Type B pancreatic cell (in vitro differentiated cells): ENCODE data around the gene CACNA1H. TPM values are rescaled to one million over a fixed set of nuclear protein-coding genes. Genes with fewer than 3 reads are reported as not detected.

Experiments used
- DNase-seq: peaks from one replicate; pipeline ENCODE4 v3.0.0; 2021; ENCODE audit warnings: mixed read lengths; ENCODE audit not compliant: unreplicated experiment; ENCODE audit errors: extremely low spot score
- H3K27ac Mint-ChIP-seq: 2 replicates; pipeline ENCODE4 v1.8.0; 2021; ENCODE audit warnings: mild to moderate bottlenecking, mixed read lengths
- H3K27me3 Mint-ChIP-seq: 2 replicates; pipeline ENCODE4 v1.8.0; 2021; ENCODE audit warnings: mixed read lengths
- H3K36me3 Mint-ChIP-seq: 2 replicates; pipeline ENCODE4 v1.8.0; 2021; ENCODE audit warnings: mixed read lengths
- H3K4me1 Mint-ChIP-seq: one replicate; pipeline ENCODE4 v1.8.0; 2021; ENCODE audit warnings: mixed read lengths; ENCODE audit not compliant: unreplicated experiment
- H3K4me3 Mint-ChIP-seq: 2 replicates; pipeline ENCODE4 v1.8.0; 2021; ENCODE audit warnings: mild to moderate bottlenecking, mixed read lengths
- H3K9me3 Mint-ChIP-seq: 2 replicates; pipeline ENCODE4 v1.8.0; 2021; ENCODE audit warnings: mixed read lengths
- CTCF ChIP-seq: fragments of 200-600 bp; sonication (generic); conservative IDR thresholded peaks from 2 replicates; pipeline ENCODE4 v1.5.0; 2021; ENCODE audit warnings: antibody characterized with exemption, mild to moderate bottlenecking
- total RNA-seq: library from RNA; stranded (reverse); gene quantifications from 2 replicates; pipeline ENCODE4 v1.2.1, GENCODE V29; 2021; ENCODE audit warnings: low replicate concordance

CACNA1H gene
- total RNA-seq, 1 donor from 2014 or later, result 38.1 TPM

GRCh38 chr16:1113889-1114526 is 38.9 kb upstream of the CACNA1H start:
- Mint-ChIP-seq H3K36me3 (no peaks in the 10 kb centered on the region), H3K27ac (no peak overlapping the region), H3K4me3 (no peak overlapping the region), H3K9me3 (no peaks in the 10 kb centered on the region), H3K27me3 (peaks cover 8% of the 10 kb centered on the region), H3K4me1 (no peaks in the 10 kb centered on the region)
- no peak for TF ChIP-seq CTCF
- no peak for DNase-seq

GRCh38 chr16:1116693-1117077 is 36.2 kb upstream of the CACNA1H start:
- Mint-ChIP-seq H3K36me3 (no peaks in the 10 kb centered on the region), H3K27me3 (no peaks in the 10 kb centered on the region), H3K27ac (no peak overlapping the region), H3K4me1 (no peaks in the 10 kb centered on the region), H3K4me3 (no peak overlapping the region), H3K9me3 (no peaks in the 10 kb centered on the region)
- TF ChIP-seq CTCF, result no peak
- no peak for DNase-seq

DNA sequence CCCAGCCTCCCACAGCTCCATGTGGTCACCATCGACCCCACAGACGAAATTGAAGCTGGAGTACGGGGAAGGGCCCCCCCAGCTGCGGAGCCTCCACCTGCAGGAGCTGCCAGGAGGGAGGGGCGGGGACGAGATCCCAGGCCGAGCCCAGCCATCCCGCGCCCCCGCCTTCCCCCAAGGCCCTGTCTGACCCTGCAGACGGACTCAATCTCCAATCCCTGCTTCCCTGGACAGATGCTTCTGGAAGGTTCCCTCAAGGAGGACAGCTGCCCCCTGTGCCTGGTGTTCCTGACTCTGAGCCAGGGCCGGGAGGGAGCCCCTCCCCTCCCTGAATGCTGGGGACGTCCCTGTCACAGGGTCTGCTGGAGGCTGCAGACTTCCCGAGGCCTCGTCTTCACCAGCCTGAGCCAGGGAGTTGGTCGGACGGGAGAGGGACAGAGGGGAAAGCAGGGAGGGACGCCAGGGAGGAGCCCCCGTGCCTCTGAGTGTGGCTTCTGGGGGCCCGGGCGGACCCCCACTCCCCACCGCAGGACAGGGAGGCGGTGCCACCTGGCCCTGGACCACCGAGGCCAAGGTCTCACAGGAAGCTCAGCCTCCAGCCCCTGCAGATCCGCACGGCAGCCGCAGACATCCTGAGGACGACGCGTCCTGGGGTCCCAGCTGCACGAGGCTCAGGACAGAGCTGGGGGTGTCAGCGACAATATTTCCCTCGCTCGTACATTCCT is 35.6 kb upstream of the CACNA1H start:
- Mint-ChIP-seq H3K4me1 (peaks cover 5% of the 10 kb centered on the region), H3K36me3 (no peaks in the 10 kb centered on the region), H3K9me3 (no peaks in the 10 kb centered on the region), H3K27me3 (no peaks in the 10 kb centered on the region), H3K4me3 (no peak overlapping the region), H3K27ac (no peak overlapping the region)
- DNase-seq, result no peak
- no peak for TF ChIP-seq CTCF

DNA sequence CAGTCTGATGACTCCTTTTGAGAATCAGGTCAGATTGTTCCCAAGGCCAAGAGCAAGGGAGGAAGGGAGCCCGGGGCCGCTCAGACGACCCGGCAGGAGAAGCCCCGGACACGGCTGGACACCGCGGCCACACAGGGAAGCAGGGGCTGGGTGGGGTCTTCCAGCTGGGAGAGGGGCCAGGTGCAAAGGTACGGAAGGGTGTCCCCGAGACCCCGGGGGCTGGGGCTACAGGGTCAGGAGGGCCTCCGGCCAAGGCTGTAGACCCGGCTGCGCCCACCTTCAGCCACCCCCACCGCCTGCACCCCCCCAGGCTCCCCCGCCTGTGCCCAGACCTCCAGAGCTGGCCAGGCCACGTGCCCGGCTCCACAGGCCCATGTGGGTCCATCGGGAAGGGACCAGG is 35.0 kb upstream of the CACNA1H start:
- Mint-ChIP-seq H3K4me1 (peaks cover 5% of the 10 kb centered on the region), H3K9me3 (no peaks in the 10 kb centered on the region), H3K4me3 (no peak overlapping the region), H3K36me3 (no peaks in the 10 kb centered on the region), H3K27me3 (no peaks in the 10 kb centered on the region), H3K27ac (no peak overlapping the region)
- no peak for TF ChIP-seq CTCF
- no peak for DNase-seq

DNA sequence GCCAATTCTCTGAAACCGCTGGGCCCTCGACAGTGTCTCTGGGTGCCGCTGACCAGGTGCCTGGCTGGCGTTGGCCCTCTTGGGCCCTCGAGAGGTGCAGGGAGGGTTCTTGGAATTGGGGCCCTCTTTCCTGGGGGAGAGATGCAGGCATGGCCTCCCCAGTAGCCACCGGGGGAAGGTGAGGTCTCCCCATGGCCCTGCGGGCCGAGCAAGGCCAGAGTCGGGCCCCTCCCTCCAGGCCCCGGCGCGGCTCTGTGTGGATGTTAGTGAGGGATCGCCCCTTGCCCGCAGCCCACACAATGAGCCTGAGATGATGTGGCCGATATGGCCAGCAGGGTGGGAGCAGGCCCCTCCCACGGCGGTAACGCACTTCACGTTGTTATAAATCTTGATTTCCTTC is 33.8 kb upstream of the CACNA1H start:
- no peak overlapping the region for H3K27ac Mint-ChIP-seq
- H3K27me3 Mint-ChIP-seq, result no peaks in the 10 kb centered on the region
- no peak for TF ChIP-seq CTCF
- no peak overlapping the region for H3K4me3 Mint-ChIP-seq
- DNase-seq, result no peak
- H3K9me3 Mint-ChIP-seq, result no peaks in the 10 kb centered on the region
- H3K36me3 Mint-ChIP-seq, result no peaks in the 10 kb centered on the region
- H3K4me1 Mint-ChIP-seq, result peaks cover 5% of the 10 kb centered on the region
